OCI-LY7 (cell line): ENCODE measurements around the gene ABCA3.

Source experiments
- EZH2phosphoT487 ChIP-seq: fragments of 200-600 bp; sonication (generic); IDR thresholded peaks from 2 replicates; pipeline ENCODE4 v1.6.1; 2018; ENCODE audit warnings: low read depth, borderline replicate concordance, mild to moderate bottlenecking, mixed run types, antibody characterized with exemption, low read length, moderate library complexity, mixed read lengths
- TF ChIP-seq, protein P1 (sequence below): fragments of 200-600 bp; sonication (generic); conservative IDR thresholded peaks from 2 replicates; pipeline ENCODE4 v1.5.1; 2014; ENCODE audit warnings: mild to moderate bottlenecking, antibody characterized with exemption, low read length, moderate library complexity, mixed read lengths

GRCh38 chr16:2372684-2373083 is 32.2 kb upstream of the ABCA3 start:
- TF ChIP-seq, protein P1, sequence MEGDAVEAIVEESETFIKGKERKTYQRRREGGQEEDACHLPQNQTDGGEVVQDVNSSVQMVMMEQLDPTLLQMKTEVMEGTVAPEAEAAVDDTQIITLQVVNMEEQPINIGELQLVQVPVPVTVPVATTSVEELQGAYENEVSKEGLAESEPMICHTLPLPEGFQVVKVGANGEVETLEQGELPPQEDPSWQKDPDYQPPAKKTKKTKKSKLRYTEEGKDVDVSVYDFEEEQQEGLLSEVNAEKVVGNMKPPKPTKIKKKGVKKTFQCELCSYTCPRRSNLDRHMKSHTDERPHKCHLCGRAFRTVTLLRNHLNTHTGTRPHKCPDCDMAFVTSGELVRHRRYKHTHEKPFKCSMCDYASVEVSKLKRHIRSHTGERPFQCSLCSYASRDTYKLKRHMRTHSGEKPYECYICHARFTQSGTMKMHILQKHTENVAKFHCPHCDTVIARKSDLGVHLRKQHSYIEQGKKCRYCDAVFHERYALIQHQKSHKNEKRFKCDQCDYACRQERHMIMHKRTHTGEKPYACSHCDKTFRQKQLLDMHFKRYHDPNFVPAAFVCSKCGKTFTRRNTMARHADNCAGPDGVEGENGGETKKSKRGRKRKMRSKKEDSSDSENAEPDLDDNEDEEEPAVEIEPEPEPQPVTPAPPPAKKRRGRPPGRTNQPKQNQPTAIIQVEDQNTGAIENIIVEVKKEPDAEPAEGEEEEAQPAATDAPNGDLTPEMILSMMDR = no peak
- TF ChIP-seq EZH2phosphoT487 = no peak
